Upper lobe of left lung (tissue), 4 donors: ENCODE data around the gene PFDN1.

Experiments used
- CTCF ChIP-seq, 6 experiments: fragments of 450-650 bp in 4 of 6; fragments of 200-600 bp in 2 of 6; sonication (generic) in 2 of 6; IDR thresholded peaks; one replicate each; pipeline ENCODE4 v1.5.1; 2016 to 2019; ENCODE audit warnings: antibody characterized with exemption in 6 of 6
- POLR2A ChIP-seq, 4 donors: fragments of 450-650 bp; IDR thresholded peaks; one replicate each; pipeline ENCODE4 v1.5.1; 2016 to 2017; ENCODE audit warnings: antibody characterized with exemption in 4 of 4, mild to moderate bottlenecking in 2 of 4
- POLR2AphosphoS5 ChIP-seq, 2 donors: sonication (generic); formaldehyde crosslinking; IDR thresholded peaks; one replicate each; pipeline ENCODE4 v1.5.1; 2017; ENCODE audit warnings: antibody characterized with exemption in 2 of 2

GRCh38 chr5:140340605-140341121, 37.8 kb upstream of the PFDN1 start:
- TF ChIP-seq CTCF (IDR thresholded peaks at IDR 0.05) (no peak), POLR2A (IDR thresholded peaks at IDR 0.05) (no peak), POLR2AphosphoS5 (IDR thresholded peaks at IDR 0.05) (no peak)
